Lower leg skin (tissue), 3 donors: ENCODE data around the gene UCP3.

Experiments
- POLR2A ChIP-seq, 2 donors: fragments of 450-650 bp; IDR thresholded peaks; one replicate each; pipeline ENCODE4 v1.6.1; 2016 to 2017; ENCODE audit warnings: antibody characterized with exemption in 2 of 2, mild to moderate bottlenecking in 1 of 2, moderate library complexity in 1 of 2
- TF ChIP-seq, protein P1 (sequence below), 3 donors: fragments of 450-650 bp; IDR thresholded peaks; one replicate each; pipeline ENCODE4 v1.5.1; 2016; ENCODE audit warnings: antibody characterized with exemption in 3 of 3, mild to moderate bottlenecking in 3 of 3, moderate library complexity in 2 of 3

DNA sequence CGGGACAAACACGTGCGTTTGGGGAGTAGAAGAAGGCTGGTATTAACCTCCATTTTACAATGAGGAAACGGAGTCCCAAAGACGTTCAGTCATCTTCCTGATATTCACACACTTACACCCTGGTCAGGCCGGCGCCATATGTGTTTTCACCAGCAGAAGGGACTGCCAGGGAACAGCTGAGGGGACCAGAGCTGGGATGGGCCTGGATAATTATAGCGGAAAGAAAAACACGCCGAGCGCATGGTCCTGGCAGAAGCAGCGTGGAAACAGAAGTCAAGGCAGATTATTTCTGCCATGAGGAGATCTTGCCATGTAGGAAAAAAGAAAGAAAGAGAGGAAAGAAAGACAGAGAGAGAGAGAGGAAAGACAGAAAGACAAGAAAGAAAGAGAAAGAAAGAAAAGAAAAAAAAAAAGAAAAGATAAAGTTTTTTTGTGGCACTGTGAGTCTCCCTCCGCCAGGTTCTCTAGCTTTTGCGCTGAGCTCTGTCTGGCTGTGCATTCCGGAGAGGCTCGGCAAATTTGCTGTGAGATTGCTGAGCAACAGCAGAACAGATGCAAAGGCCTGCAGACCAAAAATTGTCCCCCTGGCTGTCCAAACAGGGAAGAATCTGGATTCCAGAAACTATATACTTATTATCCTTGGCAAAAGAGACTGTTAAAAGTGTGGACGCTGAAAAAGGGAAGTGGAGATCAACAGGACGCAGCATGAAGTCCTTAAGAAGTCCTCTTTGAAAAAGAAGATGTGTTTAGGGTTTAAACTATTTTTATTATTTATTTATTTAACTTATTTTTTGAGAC, 24.9 kb downstream of the UCP3 start:
- TF ChIP-seq, protein P1, sequence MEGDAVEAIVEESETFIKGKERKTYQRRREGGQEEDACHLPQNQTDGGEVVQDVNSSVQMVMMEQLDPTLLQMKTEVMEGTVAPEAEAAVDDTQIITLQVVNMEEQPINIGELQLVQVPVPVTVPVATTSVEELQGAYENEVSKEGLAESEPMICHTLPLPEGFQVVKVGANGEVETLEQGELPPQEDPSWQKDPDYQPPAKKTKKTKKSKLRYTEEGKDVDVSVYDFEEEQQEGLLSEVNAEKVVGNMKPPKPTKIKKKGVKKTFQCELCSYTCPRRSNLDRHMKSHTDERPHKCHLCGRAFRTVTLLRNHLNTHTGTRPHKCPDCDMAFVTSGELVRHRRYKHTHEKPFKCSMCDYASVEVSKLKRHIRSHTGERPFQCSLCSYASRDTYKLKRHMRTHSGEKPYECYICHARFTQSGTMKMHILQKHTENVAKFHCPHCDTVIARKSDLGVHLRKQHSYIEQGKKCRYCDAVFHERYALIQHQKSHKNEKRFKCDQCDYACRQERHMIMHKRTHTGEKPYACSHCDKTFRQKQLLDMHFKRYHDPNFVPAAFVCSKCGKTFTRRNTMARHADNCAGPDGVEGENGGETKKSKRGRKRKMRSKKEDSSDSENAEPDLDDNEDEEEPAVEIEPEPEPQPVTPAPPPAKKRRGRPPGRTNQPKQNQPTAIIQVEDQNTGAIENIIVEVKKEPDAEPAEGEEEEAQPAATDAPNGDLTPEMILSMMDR (IDR thresholded peaks at IDR 0.05): no peak
- no peak for TF ChIP-seq POLR2A (IDR thresholded peaks at IDR 0.05)
